K562 (cell line): Measurements from ENCODE around the gene CCDC70. TPM values are rescaled to one million over a fixed set of nuclear protein-coding genes. Genes with fewer than 3 reads are reported as not detected.
"Not testable (repeated sequence)": the region's sequence is repeated elsewhere in the genome, so short reads cannot be mapped to it uniquely, and the experiment has no call there.

Experiments used
- ATAC-seq: fragments of 200-7000 bp; cut with Tn5 transposase; 3 replicates; pipeline ENCODE4 v1.9.1; 2020; ENCODE audit warnings: moderate library complexity
- BruUV-seq: library from RNA; stranded (reverse); fragments of 400-500 nt; replicated peaks from 2 replicates; lab custom pipeline; 2021; lab: Mats Ljungman, UMichigan
- CTCF ChIA-PET: fragments of 300-600 bp; formaldehyde crosslinking; extraction: SDS; loops from one replicate; lab custom pipeline; 2021; ENCODE audit warnings: low intra/inter-chr PET ratio; lab: Yijun Ruan, JAX
- POLR2A ChIA-PET: fragments of 300-600, 350-650 bp; sonication (Branson Sonifier 250); formaldehyde crosslinking; extraction: SDS; loops from one replicate; lab custom pipeline; 2021; ENCODE audit warnings: antibody characterized with exemption, inconsistent platforms; lab: Yijun Ruan, JAX
- DNase-seq, 4 experiments: peaks; one replicate each; pipeline versions ENCODE4 v3.0.0 to v3.0.0-alpha.2; 2011 to 2018; ENCODE audit warnings: low spot score in 3 of 4, mixed read lengths in 3 of 4; ENCODE audit errors: extremely low read depth in 1 of 4
- FAIRE-seq: peaks from 2 replicates; lab custom pipeline; 2011; peaks lifted over from hg19 to GRCh38; lab: Jason Lieb, UNC
- H2AFZ ChIP-seq: 2 replicates; pipeline ENCODE4 v1.6.0; 2011; ENCODE audit warnings: low read depth, low read length, control low read depth, inconsistent platforms
- H3K27ac ChIP-seq: fragments of 200-600 bp; 3 replicates; pipeline ENCODE4 v1.8.0; 2011; ENCODE audit warnings: low read depth, mild to moderate bottlenecking, control low read depth, inconsistent platforms, low read length, moderate library complexity, mixed read lengths; ENCODE audit errors: extremely low read depth
- H3K27me3 ChIP-seq, 2 experiments: fragments of 300-600 bp in 1 of 2; 2 replicates in 1 of 2; 3 replicates in 1 of 2; pipeline versions ENCODE4 v1.6.0 to v1.8.0; 2011; ENCODE audit warnings: inconsistent platforms in 2 of 2, low read length in 2 of 2, mild to moderate bottlenecking in 1 of 2, mixed read lengths in 1 of 2, moderate library complexity in 1 of 2; ENCODE audit not compliant: control insufficient read depth in 2 of 2, insufficient read depth in 2 of 2
- H3K36me3 ChIP-seq: fragments of 300-600 bp; 3 replicates; pipeline ENCODE4 v1.8.0; 2011; ENCODE audit warnings: mild to moderate bottlenecking, low read length, inconsistent platforms; ENCODE audit not compliant: control insufficient read depth, insufficient read depth
- H3K4me1 ChIP-seq, 2 experiments: fragments of 200-600 bp in 1 of 2; replicated peaks in 1 of 2; 2 replicates in 1 of 2; 3 replicates in 1 of 2; pipeline versions ENCODE4 v1.5.1 to v1.8.0; 2011; ENCODE audit warnings: inconsistent platforms in 2 of 2, low read length in 2 of 2, mild to moderate bottlenecking in 1 of 2, mixed read lengths in 1 of 2, moderate library complexity in 1 of 2; ENCODE audit not compliant: control insufficient read depth in 2 of 2, insufficient read depth in 2 of 2
- H3K4me2 ChIP-seq: 2 replicates; pipeline ENCODE4 v1.6.1; 2011; ENCODE audit warnings: low read length, control low read depth, inconsistent platforms, mixed read lengths; ENCODE audit not compliant: insufficient read depth
- H3K4me3 ChIP-seq: fragments of 200-600 bp; sonication (generic), shearing (Covaris generic); 2 replicates; pipeline ENCODE4 v1.5.1; 2016; ENCODE audit warnings: control low read depth, inconsistent platforms
- H3K79me2 ChIP-seq: fragments of 200-600 bp; 3 replicates; pipeline ENCODE4 v1.8.0; 2011; ENCODE audit warnings: low read length, inconsistent platforms; ENCODE audit not compliant: control insufficient read depth, insufficient read depth
- H3K9ac ChIP-seq, 2 experiments: 2 replicates each; pipeline versions ENCODE4 v1.6.0 to v1.6.1; 2011; ENCODE audit warnings: low read depth in 2 of 2, low read length in 2 of 2, control low read depth in 1 of 2, inconsistent platforms in 1 of 2, mild to moderate bottlenecking in 1 of 2, mixed read lengths in 1 of 2; ENCODE audit not compliant: insufficient read depth in 1 of 2
- H3K9me1 ChIP-seq: one replicate; pipeline ENCODE4 v1.6.0; 2011; ENCODE audit warnings: inconsistent platforms, mild to moderate bottlenecking, low read length, moderate library complexity; ENCODE audit not compliant: control insufficient read depth, insufficient read depth
- H3K9me3 ChIP-seq: replicated peaks from 2 replicates; pipeline ENCODE4 v1.5.1; 2011; ENCODE audit warnings: low read depth, low read length, inconsistent platforms; ENCODE audit not compliant: control insufficient read depth, insufficient read depth
- H4K20me1 ChIP-seq: replicated peaks from 2 replicates; pipeline ENCODE4 v1.6.1; 2011; ENCODE audit warnings: low read length, inconsistent platforms, mixed read lengths; ENCODE audit not compliant: control insufficient read depth, insufficient read depth
- BRD4 ChIP-seq: fragments of 200-600 bp; sonication (generic); IDR thresholded peaks from 2 replicates; pipeline ENCODE4 v1.6.1; 2017; ENCODE audit warnings: inconsistent platforms
- CEBPB ChIP-seq: fragments of 450-650 bp; IDR thresholded peaks from 2 replicates; pipeline ENCODE4 v1.6.1; 2016; ENCODE audit warnings: missing genetic modification characterization, missing compliant biosample characterization
- CHD4 ChIP-seq: fragments of 200-600 bp; sonication (generic); IDR thresholded peaks from 3 replicates; pipeline ENCODE4 v1.6.1; 2012; ENCODE audit warnings: low read depth, mild to moderate bottlenecking, mixed read lengths, low read length, inconsistent platforms; ENCODE audit not compliant: insufficient read depth, insufficient replicate concordance, poor library complexity, severe bottlenecking
- NUFIP1 ChIP-seq: fragments of 450-650 bp; IDR thresholded peaks from 2 replicates; pipeline ENCODE4 v1.6.1; 2018; ENCODE audit not compliant: partially characterized antibody
- SMARCC2 ChIP-seq: fragments of 450-650 bp; IDR thresholded peaks from 2 replicates; pipeline ENCODE4 v1.6.1; 2017; ENCODE audit warnings: antibody characterized with exemption, moderate library complexity, mild to moderate bottlenecking, low read depth
- SRSF7 ChIP-seq: fragments of 200-400 bp; formaldehyde crosslinking; optimal IDR thresholded peaks from 2 replicates; pipeline ENCODE3; 2017; ENCODE audit warnings: mild to moderate bottlenecking, low read depth, low read length
- ZFP1 ChIP-seq: fragments of 450-650 bp; formaldehyde crosslinking; IDR thresholded peaks from 2 replicates; pipeline ENCODE4 v1.4.0; 2020; ENCODE audit warnings: mild to moderate bottlenecking, mixed read lengths
- ZNF12 ChIP-seq: sonication (generic); formaldehyde crosslinking; IDR thresholded peaks from 2 replicates; pipeline ENCODE4 v1.4.0; 2020; ENCODE audit warnings: mild to moderate bottlenecking, missing genetic modification reagents
- ZNF133 ChIP-seq: fragments of 250-450 bp; sonication (Bioruptor Pico); IDR thresholded peaks from 2 replicates; pipeline ENCODE4 v1.4.0; 2020; ENCODE audit warnings: mild to moderate bottlenecking
- ZNF263 ChIP-seq: sonication (generic); formaldehyde crosslinking; IDR thresholded peaks from 2 replicates; pipeline ENCODE4 v1.8.0; 2022; ENCODE audit warnings: mild to moderate bottlenecking, missing genetic modification reagents, borderline replicate concordance
- ZNF668 ChIP-seq: fragments of 250-450 bp; sonication (Bioruptor Pico); IDR thresholded peaks from 2 replicates; pipeline ENCODE4 v1.8.0; 2022; ENCODE audit warnings: mild to moderate bottlenecking, inconsistent platforms
- WGBS: fragments of 100-300 bp; shearing (Covaris generic); methylation state at CpG from one replicate; pipeline ENCODE4 v1.1.6; 2016; ENCODE audit warnings: low coverage, mixed read lengths; ENCODE audit not compliant: insufficient coverage; ENCODE audit errors: missing lambda C conversion rate; 5-methylcytosine and 5-hydroxymethylcytosine counted together
- in situ Hi-C: fragments of 300-500 bp; cut with MboI; formaldehyde crosslinking; loops from 4 replicates; pipeline ENCODE4 v1.15.0; 2018; ENCODE audit warnings: inconsistent platforms, mixed read lengths
- intact Hi-C: fragments of 100-400 bp; cut with micrococcal nuclease; formaldehyde crosslinking; loops from 2 replicates; pipeline ENCODE4 v1.14.2; 2022
- polyA plus RNA-seq, 8 experiments: library from polyadenylated mRNA; depleted of rRNA in 4 of 8; stranded (reverse) in 5 of 8; unstranded in 3 of 8; fragments of >200 nt; fragmentation: Nextera tagmentation in 2 of 8; fragmentation: Illumina TruSeq in 1 of 8; extraction: Ambion mirVana in 2 of 8; extraction: Trizol in 1 of 8; gene quantifications; 2 replicates each; pipeline versions ENCODE4 v1.2.1 to v1.2.3, GENCODE V29; 2011 to 2014; ENCODE audit warnings: inconsistent platforms in 1 of 8, missing spikeins in 1 of 8
- total RNA-seq, 7 experiments: library from RNA; depleted of rRNA in 6 of 7; stranded (reverse); fragments of >200 nt in 6 of 7; fragmentation: Illumina TruSeq in 2 of 7; extraction: Trizol in 2 of 7; gene quantifications; 2 replicates each; pipeline versions ENCODE4 v1.2.1 to v1.2.3, GENCODE V29; 2011 to 2021; ENCODE audit warnings: low replicate concordance in 1 of 7
- TF ChIP-seq, protein P1 (sequence below): sonication (generic); formaldehyde crosslinking; IDR thresholded peaks from 2 replicates; pipeline ENCODE4 v1.5.0; 2020; ENCODE audit warnings: missing genetic modification reagents
- TF ChIP-seq, protein P2 (sequence below): sonication (generic); formaldehyde crosslinking; IDR thresholded peaks from 2 replicates; pipeline ENCODE4 v1.8.0; 2022; ENCODE audit warnings: mild to moderate bottlenecking, missing genetic modification reagents
- TF ChIP-seq, protein P3 (sequence below), 2 experiments: fragments of 450-650 bp; IDR thresholded peaks; 2 replicates each; pipeline ENCODE4 v1.6.1; 2016
- TF ChIP-seq, protein P4 (sequence below): sonication (generic); formaldehyde crosslinking; IDR thresholded peaks from 2 replicates; pipeline ENCODE4 v1.8.1; 2022; ENCODE audit warnings: missing genetic modification reagents

The CCDC70 gene
- total and polyA plus RNA-seq, 9 of the 15 experiments (the other 6 are each of a cell fraction or from before 2014, with no cell fraction given) = not detected

DNA sequence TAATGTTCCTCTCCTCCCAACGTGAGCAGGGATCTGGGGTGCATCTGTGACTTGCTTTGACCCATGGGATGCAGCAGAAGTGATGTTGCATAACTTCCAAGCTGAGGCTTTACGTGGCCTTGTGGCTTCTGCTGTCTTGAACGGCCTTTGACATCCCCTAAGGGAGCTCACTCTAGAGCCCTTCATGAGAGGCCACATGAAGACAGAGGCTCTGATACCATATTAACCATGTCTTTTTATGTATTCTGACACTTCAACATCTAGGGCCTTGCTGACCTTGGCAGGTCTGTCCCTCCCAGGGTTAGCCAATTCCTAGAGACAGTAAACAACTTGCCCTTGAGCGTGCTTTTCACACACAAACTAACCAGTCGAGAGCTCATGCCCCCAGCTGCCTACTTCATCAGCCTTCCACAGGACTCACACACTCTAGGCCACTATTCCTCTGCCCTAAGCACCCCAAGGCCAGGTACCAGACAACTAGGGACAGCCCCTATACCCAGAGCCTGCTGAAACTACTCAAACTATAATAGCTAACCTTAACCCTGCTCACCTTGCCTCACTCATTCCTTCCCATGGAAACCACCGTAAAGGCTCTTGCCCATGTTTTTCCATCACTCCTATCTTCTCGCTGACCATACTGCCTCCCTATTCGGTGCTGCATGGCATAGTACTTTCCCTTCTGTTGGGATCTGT lies 45.4 kb downstream of the CCDC70 start:
- WGBS = 86% methylated on average over 8 of the region's 8 CpGs

DNA sequence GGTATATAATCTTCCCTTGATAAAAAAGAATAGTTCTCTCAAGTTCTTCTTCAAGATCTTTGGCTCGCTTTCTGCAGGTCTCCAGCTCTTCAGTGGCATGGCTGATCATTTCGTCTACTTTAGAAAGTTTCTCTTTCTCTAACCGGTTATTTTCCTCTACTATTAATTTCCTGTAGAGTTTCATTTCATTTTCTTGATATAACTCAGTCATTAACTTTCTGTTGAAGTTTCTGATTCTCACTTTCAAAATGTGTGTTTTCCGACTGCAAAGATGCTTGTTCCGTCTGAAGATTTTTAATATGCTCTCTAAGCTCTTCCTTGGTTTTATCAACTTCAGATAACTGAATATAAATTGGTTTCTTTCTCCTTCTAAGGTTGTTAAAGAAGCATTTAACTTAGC lies 47.5 kb downstream of the CCDC70 start:
- H3K79me2 ChIP-seq, POLR2A ChIA-PET, DNase-seq, H3K27ac ChIP-seq, H3K4me1 ChIP-seq, ATAC-seq, BruUV-seq, H2AFZ ChIP-seq, intact Hi-C loops, H3K4me3 ChIP-seq, H3K4me2 ChIP-seq, FAIRE-seq, H3K9ac ChIP-seq, H3K9me3 ChIP-seq, CTCF ChIA-PET, H3K36me3 ChIP-seq, H3K27me3 ChIP-seq, H4K20me1 ChIP-seq, H3K9me1 ChIP-seq, in situ Hi-C loops: not testable (repeated sequence)
- WGBS = 89% methylated on average over 5 of the region's 5 CpGs

More for the DNA sequence above, 45.4 kb downstream of the CCDC70 start:
- no peak for ATAC-seq
- ChIA-PET POLR2A (no interaction called here), CTCF (no interaction called here)
- H4K20me1 ChIP-seq = no peaks in the 10 kb centered on the region
- FAIRE-seq = no peak
- no peak overlapping the region for H3K4me2 ChIP-seq
- H3K79me2 ChIP-seq = no peaks in the 10 kb centered on the region
- no peaks in the 10 kb centered on the region for H3K36me3 ChIP-seq
- no peak for DNase-seq
- BruUV-seq = no TSS peak
- H3K9me1 ChIP-seq = no peaks in the 10 kb centered on the region
- TF ChIP-seq ZNF263 (CRISPR knock-in tag) = no peak
- TF ChIP-seq SRSF7 = no peak
- TF ChIP-seq ZNF133 = no peak
- TF ChIP-seq BRD4 = no peak
- TF ChIP-seq NUFIP1 = no peak
- no peak for TF ChIP-seq ZNF12 (CRISPR knock-in tag)
- TF ChIP-seq CHD4 = no peak
- TF ChIP-seq, protein P1, sequence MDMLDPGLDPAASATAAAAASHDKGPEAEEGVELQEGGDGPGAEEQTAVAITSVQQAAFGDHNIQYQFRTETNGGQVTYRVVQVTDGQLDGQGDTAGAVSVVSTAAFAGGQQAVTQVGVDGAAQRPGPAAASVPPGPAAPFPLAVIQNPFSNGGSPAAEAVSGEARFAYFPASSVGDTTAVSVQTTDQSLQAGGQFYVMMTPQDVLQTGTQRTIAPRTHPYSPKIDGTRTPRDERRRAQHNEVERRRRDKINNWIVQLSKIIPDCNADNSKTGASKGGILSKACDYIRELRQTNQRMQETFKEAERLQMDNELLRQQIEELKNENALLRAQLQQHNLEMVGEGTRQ (CRISPR knock-in tag) = no peak
- TF ChIP-seq ZFP1 (CRISPR knock-in tag) = no peak
- no peak for TF ChIP-seq SMARCC2
- TF ChIP-seq, protein P2, sequence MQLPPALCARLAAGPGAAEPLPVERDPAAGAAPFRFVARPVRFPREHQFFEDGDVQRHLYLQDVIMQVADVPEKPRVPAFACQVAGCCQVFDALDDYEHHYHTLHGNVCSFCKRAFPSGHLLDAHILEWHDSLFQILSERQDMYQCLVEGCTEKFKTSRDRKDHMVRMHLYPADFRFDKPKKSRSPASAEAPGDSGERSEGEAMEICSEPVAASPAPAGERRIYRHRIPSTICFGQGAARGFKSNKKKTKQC (CRISPR knock-in tag) = no peak
- TF ChIP-seq ZNF668 = no peak
- TF ChIP-seq CEBPB (tag) = no peak
- TF ChIP-seq, protein P3, sequence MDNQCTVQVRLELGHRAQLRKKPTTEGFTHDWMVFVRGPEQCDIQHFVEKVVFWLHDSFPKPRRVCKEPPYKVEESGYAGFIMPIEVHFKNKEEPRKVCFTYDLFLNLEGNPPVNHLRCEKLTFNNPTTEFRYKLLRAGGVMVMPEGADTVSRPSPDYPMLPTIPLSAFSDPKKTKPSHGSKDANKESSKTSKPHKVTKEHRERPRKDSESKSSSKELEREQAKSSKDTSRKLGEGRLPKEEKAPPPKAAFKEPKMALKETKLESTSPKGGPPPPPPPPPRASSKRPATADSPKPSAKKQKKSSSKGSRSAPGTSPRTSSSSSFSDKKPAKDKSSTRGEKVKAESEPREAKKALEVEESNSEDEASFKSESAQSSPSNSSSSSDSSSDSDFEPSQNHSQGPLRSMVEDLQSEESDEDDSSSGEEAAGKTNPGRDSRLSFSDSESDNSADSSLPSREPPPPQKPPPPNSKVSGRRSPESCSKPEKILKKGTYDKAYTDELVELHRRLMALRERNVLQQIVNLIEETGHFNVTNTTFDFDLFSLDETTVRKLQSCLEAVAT (IDR thresholded peaks at IDR 0.05) = no peak
- TF ChIP-seq, protein P4, sequence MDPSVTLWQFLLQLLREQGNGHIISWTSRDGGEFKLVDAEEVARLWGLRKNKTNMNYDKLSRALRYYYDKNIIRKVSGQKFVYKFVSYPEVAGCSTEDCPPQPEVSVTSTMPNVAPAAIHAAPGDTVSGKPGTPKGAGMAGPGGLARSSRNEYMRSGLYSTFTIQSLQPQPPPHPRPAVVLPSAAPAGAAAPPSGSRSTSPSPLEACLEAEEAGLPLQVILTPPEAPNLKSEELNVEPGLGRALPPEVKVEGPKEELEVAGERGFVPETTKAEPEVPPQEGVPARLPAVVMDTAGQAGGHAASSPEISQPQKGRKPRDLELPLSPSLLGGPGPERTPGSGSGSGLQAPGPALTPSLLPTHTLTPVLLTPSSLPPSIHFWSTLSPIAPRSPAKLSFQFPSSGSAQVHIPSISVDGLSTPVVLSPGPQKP (CRISPR knock-in tag) = no peak
- H3K27ac ChIP-seq = no peak overlapping the region
- intact Hi-C loops = no loop called here
- no peaks in the 10 kb centered on the region for H3K27me3 ChIP-seq
- H2AFZ ChIP-seq = no peak overlapping the region
- in situ Hi-C loops = no loop called here
- H3K4me3 ChIP-seq = no peak overlapping the region
- no peaks in the 10 kb centered on the region; a peak in 1 of 5 replicates for H3K4me1 ChIP-seq
- no peaks in the 10 kb centered on the region for H3K9me3 ChIP-seq
- no peak overlapping the region for H3K9ac ChIP-seq
